ENCODE measurements around the gene CETP. TPM values are rescaled to one million over a fixed set of nuclear protein-coding genes. Genes with fewer than 3 reads are reported as not detected.

CETP gene
- total and polyA plus RNA-seq, 9 of the 15 experiments (the other 6 are each of a cell fraction or from before 2014, with no cell fraction given) = 0.07 to 0.11 TPM; not detected in 7

- TF ChIP-seq, protein P1, sequence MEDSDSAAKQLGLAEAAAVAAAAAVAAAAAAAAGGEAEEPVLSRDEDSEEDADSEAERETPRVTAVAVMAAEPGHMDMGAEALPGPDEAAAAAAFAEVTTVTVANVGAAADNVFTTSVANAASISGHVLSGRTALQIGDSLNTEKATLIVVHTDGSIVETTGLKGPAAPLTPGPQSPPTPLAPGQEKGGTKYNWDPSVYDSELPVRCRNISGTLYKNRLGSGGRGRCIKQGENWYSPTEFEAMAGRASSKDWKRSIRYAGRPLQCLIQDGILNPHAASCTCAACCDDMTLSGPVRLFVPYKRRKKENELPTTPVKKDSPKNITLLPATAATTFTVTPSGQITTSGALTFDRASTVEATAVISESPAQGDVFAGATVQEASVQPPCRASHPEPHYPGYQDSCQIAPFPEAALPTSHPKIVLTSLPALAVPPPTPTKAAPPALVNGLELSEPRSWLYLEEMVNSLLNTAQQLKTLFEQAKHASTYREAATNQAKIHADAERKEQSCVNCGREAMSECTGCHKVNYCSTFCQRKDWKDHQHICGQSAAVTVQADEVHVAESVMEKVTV (CRISPR knock-in tag; IDR thresholded peaks at IDR 0.05) = no peak
- no peak for TF ChIP-seq ZNF445 (CRISPR knock-in tag; IDR thresholded peaks at IDR 0.05; ENCODE audit: low read depth)
- TF ChIP-seq RBM25 (IDR thresholded peaks at IDR 0.05; ENCODE audit: low read depth, low read length, severe bottlenecking) = no peak
- TF ChIP-seq NCOA6 (IDR thresholded peaks at IDR 0.05) = no peak
- TF ChIP-seq HDAC8 (tag; IDR thresholded peaks at IDR 0.05) = no peak
- no peak for TF ChIP-seq SMC3 (conservative IDR thresholded peaks at IDR 0.05; ENCODE audit: insufficient read depth, low read depth, low read length)
- TF ChIP-seq PHTF2 (CRISPR knock-in tag; IDR thresholded peaks at IDR 0.05) = no peak
- TF ChIP-seq HNRNPL (IDR thresholded peaks at IDR 0.05; ENCODE audit: low read depth, low read length) = no peak
- no peak for TF ChIP-seq ZSCAN29 (IDR thresholded peaks at IDR 0.05)
- no peak for TF ChIP-seq TARDBP (IDR thresholded peaks at IDR 0.05)
- no peak for TF ChIP-seq ZNF830 (CRISPR knock-in tag; IDR thresholded peaks at IDR 0.05)
- TF ChIP-seq SRSF9 (IDR thresholded peaks at IDR 0.05; ENCODE audit: borderline replicate concordance, low read depth, low read length) = no peak
- TF ChIP-seq SMAD1 (IDR thresholded peaks at IDR 0.05; ENCODE audit: low read depth, low read length, partially characterized antibody) = no peak
- no peak for TF ChIP-seq ZC3H11A (IDR thresholded peaks at IDR 0.05; ENCODE audit: low read depth, low read length)
- TF ChIP-seq EHMT2 (IDR thresholded peaks at IDR 0.05) = no peak
- TF ChIP-seq NR0B1 (IDR thresholded peaks at IDR 0.05; ENCODE audit: partially characterized antibody) = no peak
- DNase-seq (ENCODE audit: extremely low read depth in 1 of 4, low spot score in 3 of 4) (no peak), ATAC-seq (no peak), FAIRE-seq (no peak)
- POLR2A ChIA-PET = interaction anchor here (0.5 to 1.1 kb wide), 5 partner anchors 43 to 431 kb away, joined by 3 to 6 read pairs (median 4); partner anchors contain the start of gene HERPUD1
- no peak overlapping the region for H2AFZ ChIP-seq (ENCODE audit: low read depth, low read length)
- 0% methylated on average over 1 of the region's 2 CpGs for WGBS (ENCODE audit: insufficient coverage, low coverage, missing lambda C conversion rate)
- no TSS peak for BruUV-seq (replicated peaks)
- no peak overlapping the region for H3K27ac ChIP-seq (ENCODE audit: extremely low read depth, low read depth, low read length)
- H3K4me2 ChIP-seq (ENCODE audit: insufficient read depth, low read length) = no peak overlapping the region
- H3K9ac ChIP-seq (ENCODE audit: insufficient read depth in 1 of 2, low read depth in 2 of 2, low read length in 2 of 2) = no peak overlapping the region
- no peaks in the 10 kb centered on the region for H4K20me1 ChIP-seq (replicated peaks; ENCODE audit: control insufficient read depth, insufficient read depth, low read length)
- H3K4me3 ChIP-seq = no peak overlapping the region
- peaks cover 2% of the 10 kb centered on the region for H3K9me3 ChIP-seq (replicated peaks; ENCODE audit: control insufficient read depth, insufficient read depth, low read depth, low read length)
- H3K27me3 ChIP-seq (ENCODE audit: control insufficient read depth in 2 of 2, insufficient read depth in 2 of 2, low read length in 2 of 2) = peaks cover 19 to 66% of the 10 kb centered on the region in 2 experiments; a peak in 4 of 5 replicates
- no peaks in the 10 kb centered on the region; a peak in 1 of 5 replicates for H3K4me1 ChIP-seq (replicated peaks in 1 of 2; ENCODE audit: control insufficient read depth in 2 of 2, insufficient read depth in 2 of 2, low read length in 2 of 2)
- H3K79me2 ChIP-seq (ENCODE audit: control insufficient read depth, insufficient read depth, low read length) = no peaks in the 10 kb centered on the region
- intact Hi-C loops (cut with micrococcal nuclease) (no loop called here), in situ Hi-C loops (cut with MboI) (no loop called here)
- no peaks in the 10 kb centered on the region for H3K36me3 ChIP-seq (ENCODE audit: control insufficient read depth, insufficient read depth, low read length)
- CTCF ChIA-PET (ENCODE audit: low intra/inter-chr PET ratio) = no interaction called here
- H3K9me1 ChIP-seq (ENCODE audit: control insufficient read depth, insufficient read depth, low read length) = no peaks in the 10 kb centered on the region
Measured at GRCh38 chr16:56982695-56983094, 20.9 kb downstream of the CETP start.

All from K562 (cell line).